HG02623 (cell line): ENCODE data around the gene MAPK11.
A peak's percentile ranks its signal among the peaks of the same experiment; 100 is the strongest.

Experiments
- ATAC-seq: cut with Tn5 transposase; IDR thresholded peaks from one replicate; pipeline ENCODE4 v1.9.1; 2021; ENCODE audit warnings: moderate library complexity; ENCODE audit not compliant: unreplicated experiment

Gene MAPK11

GRCh38 chr22:50269970-50270665 lies at the start of gene MAPK11:
Gene MAPK11 (minus strand): TSS chr22:50270380. CDS start chr22:50270292, 88 bp downstream.
- no peak for ATAC-seq

- no peak for ATAC-seq
These were observed 49.3 kb upstream of the MAPK11 start for GRCh38 chr22:50319503-50319951.

- no peak for ATAC-seq
These were observed 48.7 kb upstream of the MAPK11 start for GRCh38 chr22:50318698-50319411.

GRCh38 chr22:50318356-50318697 lies 48.1 kb upstream of the MAPK11 start:
- ATAC-seq: no peak

- no peak for ATAC-seq
These were observed 47.5 kb upstream of the MAPK11 start for GRCh38 chr22:50317674-50318073.

GRCh38 chr22:50317178-50317577 lies 47.0 kb upstream of the MAPK11 start:
- no peak for ATAC-seq

- no peak for ATAC-seq
These were observed 46.2 kb upstream of the MAPK11 start for GRCh38 chr22:50316114-50317065.

- ATAC-seq: no peak
These were observed 45.3 kb upstream of the MAPK11 start for GRCh38 chr22:50315289-50316113.

GRCh38 chr22:50314455-50315288 lies 44.5 kb upstream of the MAPK11 start:
- ATAC-seq: peak; percentile 61

- ATAC-seq: no peak
These were observed 43.9 kb upstream of the MAPK11 start for GRCh38 chr22:50314081-50314454.

GRCh38 chr22:50313600-50313999 lies 43.4 kb upstream of the MAPK11 start:
- ATAC-seq: no peak

GRCh38 chr22:50313021-50313420 lies 42.8 kb upstream of the MAPK11 start:
- ATAC-seq: no peak

- no peak for ATAC-seq
These were observed 42.2 kb upstream of the MAPK11 start for GRCh38 chr22:50312371-50312770.

GRCh38 chr22:50311606-50312351 lies 41.6 kb upstream of the MAPK11 start:
- no peak for ATAC-seq

GRCh38 chr22:50310949-50311444 lies 40.8 kb upstream of the MAPK11 start:
- ATAC-seq: no peak

GRCh38 chr22:50310031-50310722 lies 40.0 kb upstream of the MAPK11 start:
- no peak for ATAC-seq

- ATAC-seq: no peak
These were observed 39.4 kb upstream of the MAPK11 start for GRCh38 chr22:50309601-50309991.

- ATAC-seq: no peak
These were observed 38.9 kb upstream of the MAPK11 start for GRCh38 chr22:50308986-50309600.
